GM12891 (cell line): ENCODE results near the gene C1orf50.

Experiments
- DNase-seq: peaks from one replicate; pipeline ENCODE4 v3.0.0; 2011; ENCODE audit warnings: low spot score; ENCODE audit not compliant: insufficient read length
- FAIRE-seq: peaks from 2 replicates; lab custom pipeline; 2011; peaks lifted over from hg19 to GRCh38; lab: Jason Lieb, UNC
- PAX5 ChIP-seq: IDR thresholded peaks from 2 replicates; pipeline ENCODE4 v1.6.1; 2011; ENCODE audit warnings: low read length, moderate library complexity, mild to moderate bottlenecking; ENCODE audit not compliant: insufficient read depth, severe bottlenecking
- POLR2A ChIP-seq: IDR thresholded peaks from 2 replicates; pipeline ENCODE4 v1.6.1; 2011; ENCODE audit warnings: low read depth, low read length, control low read depth
- POLR2AphosphoS5 ChIP-seq: IDR thresholded peaks from 2 replicates; pipeline ENCODE4 v1.6.1; 2011; ENCODE audit warnings: low read depth, low read length, control low read depth
- POU2F2 ChIP-seq: IDR thresholded peaks from 2 replicates; pipeline ENCODE4 v1.6.1; 2011; ENCODE audit warnings: low read depth, mild to moderate bottlenecking, control low read depth, low read length, moderate library complexity
- SPI1 ChIP-seq: IDR thresholded peaks from 2 replicates; pipeline ENCODE4 v1.6.1; 2011; ENCODE audit warnings: low read depth, low read length, control low read depth
- TAF1 ChIP-seq: IDR thresholded peaks from 2 replicates; pipeline ENCODE4 v1.6.1; 2011; ENCODE audit warnings: low read depth, low read length, control low read depth

Gene C1orf50

GRCh38 chr1:42738678-42739226 is 28.3 kb upstream of the C1orf50 start:
- TF ChIP-seq PAX5: no peak
- TF ChIP-seq SPI1: no peak
- TF ChIP-seq POU2F2: no peak
- no peak for TF ChIP-seq TAF1
- TF ChIP-seq POLR2AphosphoS5: no peak
- TF ChIP-seq POLR2A: no peak
- FAIRE-seq (no peak), DNase-seq (no peak)

- no peak for TF ChIP-seq SPI1
- no peak for TF ChIP-seq POLR2AphosphoS5
- TF ChIP-seq POLR2A: no peak
- no peak for TF ChIP-seq TAF1
- TF ChIP-seq PAX5: no peak
- TF ChIP-seq POU2F2: no peak
- FAIRE-seq (no peak), DNase-seq (no peak)
Observed at GRCh38 chr1:42739753-42740700, 27.0 kb upstream of the C1orf50 start, which contains the start of gene CLDN19. TSS of gene CLDN19 (minus strand) at chr1:42740236. CDS start at chr1:42740063, 173 bp downstream.

- TF ChIP-seq POLR2A: no peak
- no peak for TF ChIP-seq POLR2AphosphoS5
- no peak for TF ChIP-seq SPI1
- TF ChIP-seq TAF1: no peak
- no peak for TF ChIP-seq POU2F2
- TF ChIP-seq PAX5: no peak
- FAIRE-seq (no peak), DNase-seq (no peak)
Observed at GRCh38 chr1:42740851-42741580, 26.0 kb upstream of the C1orf50 start.

GRCh38 chr1:42741706-42742105 is 25.3 kb upstream of the C1orf50 start:
- no peak for DNase-seq
- FAIRE-seq: no peak
- TF ChIP-seq POLR2A (no peak), SPI1 (no peak), POU2F2 (no peak), PAX5 (no peak), POLR2AphosphoS5 (no peak), TAF1 (no peak)

- no peak for DNase-seq
- TF ChIP-seq POU2F2: no peak
- TF ChIP-seq POLR2A: no peak
- no peak for TF ChIP-seq PAX5
- TF ChIP-seq TAF1: no peak
- TF ChIP-seq SPI1: no peak
- TF ChIP-seq POLR2AphosphoS5: no peak
- no peak for FAIRE-seq
Observed at GRCh38 chr1:42742141-42742540, 24.9 kb upstream of the C1orf50 start.

- DNase-seq (no peak), FAIRE-seq (no peak)
- TF ChIP-seq PAX5: no peak
- no peak for TF ChIP-seq POU2F2
- no peak for TF ChIP-seq POLR2A
- TF ChIP-seq TAF1: no peak
Observed at GRCh38 chr1:42742617-42743316, 24.3 kb upstream of the C1orf50 start.

- DNase-seq (no peak), FAIRE-seq (no peak)
- TF ChIP-seq POU2F2 (no peak), TAF1 (no peak), POLR2AphosphoS5 (no peak), SPI1 (no peak)
Observed at GRCh38 chr1:42743317-42744147, 23.5 kb upstream of the C1orf50 start.

GRCh38 chr1:42744148-42744413 is 23.0 kb upstream of the C1orf50 start:
- TF ChIP-seq POLR2A: no peak
- no peak for TF ChIP-seq PAX5
- no peak for TF ChIP-seq POU2F2
- TF ChIP-seq TAF1: no peak
- no peak for TF ChIP-seq SPI1
- no peak for TF ChIP-seq POLR2AphosphoS5
- DNase-seq (no peak), FAIRE-seq (no peak)
